Karpas-422 (cell line): ENCODE data around the gene MMP15. TPM values are rescaled to one million over a fixed set of nuclear protein-coding genes. Genes with fewer than 3 reads are reported as not detected.

ENCODE experiments used
- DNase-seq: peaks from one replicate; pipeline ENCODE4 v3.0.0-alpha.2; 2015
- H2AFZ ChIP-seq: fragments of 200-600 bp; sonication (generic); 2 replicates; pipeline ENCODE4 v1.6.1; 2014; ENCODE audit warnings: antibody characterized with exemption, low read length, mixed read lengths
- H3K27ac ChIP-seq: fragments of 200-600 bp; sonication (generic); 2 replicates; pipeline ENCODE4 v1.5.1; 2014; ENCODE audit warnings: mild to moderate bottlenecking, low read length, moderate library complexity
- H3K27me3 ChIP-seq: fragments of 200-600 bp; sonication (generic); 2 replicates; pipeline ENCODE4 v1.6.1; 2014; ENCODE audit warnings: low read length, mixed read lengths
- H3K36me3 ChIP-seq: fragments of 200-600 bp; sonication (generic); 2 replicates; pipeline ENCODE4 v1.6.1; 2014; ENCODE audit warnings: low read length, mixed read lengths; ENCODE audit not compliant: insufficient read depth
- H3K4me1 ChIP-seq: fragments of 200-600 bp; sonication (generic); 2 replicates; pipeline ENCODE4 v1.6.1; 2014; ENCODE audit warnings: mild to moderate bottlenecking, low read length, mixed read lengths
- H3K4me2 ChIP-seq: fragments of 200-600 bp; sonication (generic); 2 replicates; pipeline ENCODE4 v1.6.1; 2014; ENCODE audit warnings: low read length, low read depth, mild to moderate bottlenecking; ENCODE audit not compliant: poor library complexity, severe bottlenecking
- H3K4me3 ChIP-seq: fragments of 200-600 bp; sonication (generic); 2 replicates; pipeline ENCODE4 v1.5.1; 2014; ENCODE audit warnings: mild to moderate bottlenecking, antibody characterized with exemption, low read length, mixed read lengths
- H3K79me2 ChIP-seq: fragments of 200-600 bp; sonication (generic); 2 replicates; pipeline ENCODE4 v1.6.1; 2014; ENCODE audit warnings: mild to moderate bottlenecking, low read length, mixed read lengths
- H3K9ac ChIP-seq: fragments of 200-600 bp; sonication (generic); 2 replicates; pipeline ENCODE4 v1.6.0; 2014; ENCODE audit warnings: low read length
- H3K9me2 ChIP-seq: fragments of 200-600 bp; sonication (generic), shearing (Covaris generic); replicated peaks from 2 replicates; pipeline ENCODE4 v1.6.0; 2014; ENCODE audit warnings: mild to moderate bottlenecking, low read length, moderate library complexity; ENCODE audit not compliant: insufficient read depth
- H3K9me3 ChIP-seq: fragments of 300-700, 200-600 bp; sonication (generic); 2 replicates; pipeline ENCODE4 v1.6.1; 2014; ENCODE audit warnings: low read length, mixed read lengths
- H4K20me1 ChIP-seq: fragments of 200-600 bp; sonication (generic); 2 replicates; pipeline ENCODE4 v1.6.1; 2014; ENCODE audit warnings: mild to moderate bottlenecking, antibody characterized with exemption, low read length, low read depth; ENCODE audit not compliant: insufficient read depth
- total RNA-seq: library from RNA; depleted of rRNA; stranded (reverse); fragments of >200 nt; shearing (Covaris generic); gene quantifications from 2 replicates; pipeline ENCODE4 v1.2.3, GENCODE V29; 2014; ENCODE audit warnings: low replicate concordance

MMP15 gene
- total RNA-seq, 1 experiment from 2014 or later, result 4.1 TPM

DNA sequence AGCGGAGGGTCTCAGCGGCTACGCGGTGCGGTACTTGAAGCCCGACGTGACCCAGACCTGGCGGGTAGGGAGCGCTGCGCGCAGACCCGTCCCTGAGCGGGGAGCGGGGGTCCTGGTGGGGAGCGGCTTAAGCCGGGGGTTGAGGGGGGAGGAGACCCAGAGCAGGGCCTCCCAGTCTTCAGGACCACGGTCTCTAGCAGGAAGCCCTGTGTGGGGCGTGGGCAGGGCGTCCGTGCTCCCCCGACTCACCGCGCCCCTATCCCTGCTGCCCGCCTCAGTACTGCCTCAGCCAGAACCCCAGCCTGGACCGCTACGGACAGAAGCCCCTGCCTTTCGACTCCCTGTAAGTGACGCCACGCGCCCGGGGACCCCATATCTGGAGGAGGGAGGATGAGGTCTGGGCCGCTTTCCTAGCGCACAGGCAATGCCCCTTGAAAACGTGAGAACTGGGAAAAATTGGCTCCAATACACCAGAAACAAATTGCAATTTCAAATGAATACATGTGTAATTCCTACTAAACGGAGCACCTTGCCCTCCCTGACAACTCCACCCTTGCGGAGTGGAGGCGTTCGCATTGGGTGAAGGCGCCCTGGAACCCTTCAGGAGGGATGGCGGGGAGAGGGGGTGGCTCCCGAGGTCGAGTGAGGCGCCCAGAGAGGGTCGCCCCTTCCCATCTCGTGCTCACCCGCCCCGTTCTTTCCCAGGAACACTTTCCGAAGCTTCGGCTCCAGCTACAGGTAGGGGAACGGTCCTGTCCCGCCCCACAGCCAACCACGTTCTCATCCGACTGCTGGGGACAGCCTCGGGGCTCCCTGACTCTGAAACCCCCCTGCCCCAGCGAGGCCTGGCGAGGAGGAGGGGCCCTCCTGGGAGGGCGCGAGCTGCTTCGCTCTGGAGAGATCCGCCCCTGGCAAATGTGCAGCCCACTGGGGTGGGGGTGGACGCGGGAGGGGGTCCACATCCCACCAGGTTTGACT lies 40.1 kb upstream of the MMP15 start:
- no peaks in the 10 kb centered on the region for H3K9me2 ChIP-seq
- no peaks in the 10 kb centered on the region for H3K4me1 ChIP-seq
- H3K4me2 ChIP-seq, result no peak overlapping the region
- H3K9me3 ChIP-seq, result no peaks in the 10 kb centered on the region
- H3K9ac ChIP-seq, result no peak overlapping the region
- no peaks in the 10 kb centered on the region for H3K27me3 ChIP-seq
- no peak overlapping the region for H3K4me3 ChIP-seq
- H3K36me3 ChIP-seq, result no peaks in the 10 kb centered on the region
- H3K79me2 ChIP-seq, result no peaks in the 10 kb centered on the region
- no peak overlapping the region for H2AFZ ChIP-seq
- no peaks in the 10 kb centered on the region for H4K20me1 ChIP-seq
- no peak for DNase-seq
- no peak overlapping the region for H3K27ac ChIP-seq

DNA sequence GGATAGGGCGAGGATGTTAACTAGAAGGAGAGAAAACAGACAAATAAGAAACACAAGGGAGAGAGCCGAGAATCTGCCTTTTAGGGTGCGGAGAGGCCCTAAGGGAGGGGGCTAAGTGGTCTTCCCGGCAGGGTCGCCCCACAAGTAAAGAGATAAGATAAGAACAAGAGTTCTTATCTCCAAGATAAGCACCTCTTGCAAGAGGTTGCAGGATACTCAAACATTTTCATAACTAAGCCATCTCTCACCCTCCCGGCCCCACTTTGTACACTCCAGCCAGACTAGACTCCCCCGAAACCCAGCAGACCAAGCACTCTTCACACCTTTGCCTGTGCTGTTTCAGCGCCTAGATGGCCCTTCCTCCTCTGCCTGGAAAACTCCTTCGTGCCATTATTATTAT lies 39.4 kb upstream of the MMP15 start:
- Histone ChIP-seq H3K27me3 (no peaks in the 10 kb centered on the region), H3K4me3 (no peak overlapping the region), H3K9ac (no peak overlapping the region), H3K4me2 (no peak overlapping the region), H3K36me3 (no peaks in the 10 kb centered on the region), H3K79me2 (no peaks in the 10 kb centered on the region), H3K9me2 (no peaks in the 10 kb centered on the region), H4K20me1 (no peaks in the 10 kb centered on the region), H3K9me3 (no peaks in the 10 kb centered on the region), H2AFZ (no peak overlapping the region), H3K27ac (no peak overlapping the region), H3K4me1 (no peaks in the 10 kb centered on the region)
- no peak for DNase-seq

DNA sequence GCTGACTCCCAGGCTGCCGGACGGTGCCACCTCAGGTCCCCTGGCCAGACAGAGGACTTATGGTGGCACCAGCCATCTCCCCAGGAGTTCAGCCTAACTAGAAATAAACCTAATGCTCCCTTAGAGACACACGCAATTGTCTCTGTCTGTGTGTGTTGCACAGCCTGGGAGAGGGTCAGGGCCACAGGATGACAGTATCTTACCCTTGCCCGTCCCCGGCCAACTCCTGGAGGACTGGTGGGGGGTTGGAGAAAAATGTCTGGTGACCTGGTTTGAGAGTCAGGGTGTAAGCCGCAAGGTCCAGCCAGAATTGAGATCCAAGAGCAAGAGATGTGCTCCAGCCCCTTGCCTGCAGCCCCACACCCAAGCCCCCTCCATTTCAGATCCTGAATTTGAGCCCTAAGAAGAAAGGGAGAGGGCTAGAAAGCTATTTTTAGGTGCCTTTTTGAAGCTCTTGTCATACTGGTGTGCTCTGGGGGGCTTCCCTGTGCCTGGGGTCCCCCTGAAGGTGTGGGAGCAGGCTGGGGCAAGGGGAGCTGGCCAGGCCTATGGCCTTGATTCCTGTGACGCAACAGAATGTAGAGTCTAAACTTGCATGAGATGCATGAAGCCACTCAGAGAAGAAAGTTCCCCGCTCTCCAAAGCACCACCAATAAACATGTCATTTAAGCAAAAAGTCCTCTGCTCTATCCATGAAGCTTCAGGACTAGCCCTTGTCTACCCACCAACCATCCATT lies 37.9 kb upstream of the MMP15 start:
- H3K9me3 ChIP-seq, result no peaks in the 10 kb centered on the region
- H3K27me3 ChIP-seq, result no peaks in the 10 kb centered on the region
- H3K79me2 ChIP-seq, result no peaks in the 10 kb centered on the region
- no peak overlapping the region for H2AFZ ChIP-seq
- DNase-seq, result no peak
- no peak overlapping the region for H3K27ac ChIP-seq
- no peaks in the 10 kb centered on the region for H3K36me3 ChIP-seq
- H4K20me1 ChIP-seq, result no peaks in the 10 kb centered on the region
- H3K9ac ChIP-seq, result no peak overlapping the region
- H3K4me1 ChIP-seq, result no peaks in the 10 kb centered on the region
- no peak overlapping the region for H3K4me2 ChIP-seq
- no peak overlapping the region for H3K4me3 ChIP-seq
- no peaks in the 10 kb centered on the region for H3K9me2 ChIP-seq

DNA sequence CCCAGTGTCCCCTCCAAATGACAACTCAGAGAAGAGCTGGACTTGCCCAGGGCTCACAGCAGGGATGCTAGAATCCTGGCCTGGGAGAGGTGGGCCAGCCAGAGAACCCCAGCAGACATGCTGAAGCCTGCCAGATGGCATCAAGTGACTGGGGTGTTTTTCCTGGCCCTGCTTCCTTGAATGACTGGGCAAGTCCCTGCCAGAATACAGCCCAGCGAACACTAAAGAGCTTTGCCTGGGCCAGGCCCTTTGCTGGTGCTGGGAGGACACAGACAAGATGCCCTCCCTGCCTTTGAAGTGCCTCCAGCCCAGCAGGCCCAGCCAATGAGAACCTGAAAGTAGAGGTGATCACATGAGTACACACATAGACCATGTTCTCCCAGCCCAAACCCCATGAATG lies 36.6 kb upstream of the MMP15 start:
- Histone ChIP-seq H3K27ac (no peak overlapping the region), H3K79me2 (no peaks in the 10 kb centered on the region), H3K4me2 (no peak overlapping the region), H2AFZ (no peak overlapping the region), H3K9me2 (no peaks in the 10 kb centered on the region), H3K36me3 (no peaks in the 10 kb centered on the region), H3K9ac (no peak overlapping the region), H3K4me1 (no peaks in the 10 kb centered on the region), H3K27me3 (no peaks in the 10 kb centered on the region), H3K9me3 (no peaks in the 10 kb centered on the region), H4K20me1 (no peaks in the 10 kb centered on the region), H3K4me3 (no peak overlapping the region)
- no peak for DNase-seq

DNA sequence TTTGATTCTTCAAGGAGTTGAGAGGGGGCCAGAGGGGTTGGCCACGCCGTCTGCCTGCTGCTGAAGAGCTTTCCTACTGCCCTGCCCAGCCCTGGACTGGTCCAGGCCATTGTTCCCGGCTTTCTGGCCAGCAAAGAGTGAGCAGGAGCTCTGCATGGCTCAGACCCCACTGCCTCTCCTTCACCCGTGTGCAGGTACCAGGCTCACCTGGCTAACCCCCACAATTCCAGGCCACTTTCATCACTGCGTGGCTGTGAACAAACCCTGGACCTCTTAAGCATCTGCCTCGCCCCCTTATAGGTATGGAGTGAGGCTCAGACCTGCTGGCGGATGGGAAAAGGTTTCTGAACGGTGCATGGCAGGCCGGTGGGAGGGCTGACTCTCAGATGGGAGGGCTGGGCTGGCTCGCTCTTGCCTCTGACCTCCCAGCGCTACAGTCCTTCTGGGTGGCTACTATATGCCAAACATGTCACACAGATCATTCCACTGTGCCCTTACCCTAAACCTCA lies 33.9 kb upstream of the MMP15 start:
- H3K36me3 ChIP-seq, result no peaks in the 10 kb centered on the region

DNA sequence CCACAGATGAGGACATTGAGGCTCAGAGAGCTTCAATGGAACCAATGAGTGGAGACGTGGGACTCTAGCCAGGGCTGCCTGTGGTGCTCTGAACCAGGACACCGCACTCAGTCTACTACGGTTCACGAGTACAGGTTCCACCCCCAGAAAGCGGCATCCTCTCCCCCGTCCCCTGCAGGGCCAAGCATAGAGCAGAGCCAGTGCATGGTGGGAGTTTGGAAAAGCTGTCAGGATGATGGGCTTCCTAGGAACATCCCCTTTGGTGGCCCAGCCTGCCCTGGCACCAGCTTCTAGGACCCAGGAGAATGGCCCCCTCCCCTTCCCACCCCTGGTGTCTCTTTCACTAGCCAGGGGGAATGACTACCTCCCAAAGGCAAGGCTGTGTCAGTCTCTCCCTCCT lies 33.5 kb upstream of the MMP15 start:
- Histone ChIP-seq H3K9me3 (no peaks in the 10 kb centered on the region), H3K4me3 (no peak overlapping the region), H2AFZ (no peak overlapping the region), H3K4me2 (no peak overlapping the region), H3K27ac (no peak overlapping the region), H4K20me1 (peaks cover 6% of the 10 kb centered on the region; the same call in 1 of the 2 replicates), H3K36me3 (no peaks in the 10 kb centered on the region), H3K4me1 (no peaks in the 10 kb centered on the region), H3K9me2 (no peaks in the 10 kb centered on the region), H3K27me3 (no peaks in the 10 kb centered on the region), H3K9ac (no peak overlapping the region), H3K79me2 (no peaks in the 10 kb centered on the region)
- no peak for DNase-seq

More for the DNA sequence above, 33.9 kb upstream of the MMP15 start:
- Histone ChIP-seq H3K27ac (no peak overlapping the region), H3K9ac (no peak overlapping the region), H3K4me2 (no peak overlapping the region), H3K79me2 (no peaks in the 10 kb centered on the region), H3K27me3 (no peaks in the 10 kb centered on the region), H3K9me2 (no peaks in the 10 kb centered on the region), H3K9me3 (no peaks in the 10 kb centered on the region), H4K20me1 (peaks cover 6% of the 10 kb centered on the region; the same call in 1 of the 2 replicates), H2AFZ (no peak overlapping the region), H3K4me3 (no peak overlapping the region), H3K4me1 (no peaks in the 10 kb centered on the region)
- DNase-seq, result no peak

DNA sequence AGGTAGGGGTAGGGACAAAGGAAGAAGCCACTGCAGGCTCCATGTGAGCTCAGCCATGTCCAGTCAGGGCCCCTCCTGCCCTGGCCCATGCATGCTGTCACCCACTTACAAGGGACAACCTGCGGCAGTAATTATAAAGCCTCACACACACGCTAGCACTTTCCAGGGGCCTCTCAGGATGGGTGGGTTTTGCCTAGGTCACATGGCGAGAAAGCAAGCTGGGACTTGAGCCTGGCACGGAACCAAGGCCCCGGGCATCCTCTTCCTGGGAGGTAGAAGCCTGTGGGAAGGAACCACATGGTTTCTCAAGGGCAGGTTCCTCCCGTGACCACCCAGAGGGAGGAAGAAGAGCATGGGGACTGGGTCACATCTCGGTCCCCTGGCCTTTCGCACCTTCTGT lies 32.1 kb upstream of the MMP15 start:
- no peak for DNase-seq
- H2AFZ ChIP-seq, result no peak overlapping the region
- H3K36me3 ChIP-seq, result no peaks in the 10 kb centered on the region
- H4K20me1 ChIP-seq, result peaks cover 6% of the 10 kb centered on the region; the same call in 1 of the 2 replicates
- H3K9ac ChIP-seq, result no peak overlapping the region
- H3K9me3 ChIP-seq, result no peaks in the 10 kb centered on the region
- no peak overlapping the region for H3K4me3 ChIP-seq
- no peak overlapping the region for H3K4me2 ChIP-seq
- no peak overlapping the region for H3K27ac ChIP-seq
- H3K79me2 ChIP-seq, result no peaks in the 10 kb centered on the region
- no peaks in the 10 kb centered on the region for H3K9me2 ChIP-seq
- no peaks in the 10 kb centered on the region for H3K27me3 ChIP-seq
- no peaks in the 10 kb centered on the region for H3K4me1 ChIP-seq

DNA sequence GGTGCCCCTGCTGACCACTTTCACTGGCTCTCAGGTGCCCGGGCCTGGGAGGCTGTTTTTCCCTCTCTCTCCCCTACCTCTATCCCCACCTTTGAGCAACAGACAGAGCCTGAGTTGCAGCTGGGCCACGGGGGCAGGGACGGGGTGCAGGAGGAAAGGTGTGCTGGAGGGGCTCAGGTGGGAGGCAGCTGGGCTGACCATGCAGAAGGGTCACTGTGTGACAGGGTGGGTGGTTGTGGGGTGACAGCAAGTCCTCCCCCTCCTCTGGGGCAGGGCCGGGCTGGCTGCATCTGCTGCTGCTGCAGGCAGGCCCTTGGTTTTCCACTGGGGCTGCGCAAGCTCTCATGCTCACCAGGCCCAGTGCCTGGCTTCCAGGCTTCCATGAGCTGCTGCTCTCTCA lies 31.7 kb upstream of the MMP15 start:
- Histone ChIP-seq H3K9me2 (no peaks in the 10 kb centered on the region), H3K27ac (no peak overlapping the region), H3K9ac (no peak overlapping the region), H3K4me3 (no peak overlapping the region), H3K4me1 (peaks cover 1% of the 10 kb centered on the region), H3K9me3 (no peaks in the 10 kb centered on the region), H3K36me3 (no peaks in the 10 kb centered on the region), H4K20me1 (peaks cover 6% of the 10 kb centered on the region; the same call in 1 of the 2 replicates), H3K79me2 (peaks cover 1% of the 10 kb centered on the region; the same call in 1 of the 2 replicates), H3K27me3 (no peaks in the 10 kb centered on the region), H2AFZ (no peak overlapping the region), H3K4me2 (no peak overlapping the region)
- DNase-seq, result no peak
